Measurements from ENCODE around the gene ARAP3. TPM values are rescaled to one million over a fixed set of nuclear protein-coding genes. Genes with fewer than 3 reads are reported as not detected.

The ARAP3 gene
- total RNA-seq, 1 donor from 2014 or later, result 8.6 TPM

GRCh38 chr5:141649056-141649688 is 32.9 kb downstream of the ARAP3 start:
- Mint-ChIP-seq H3K4me3 (ENCODE audit: unreplicated experiment) (no peak overlapping the region), H3K9me3 (ENCODE audit: unreplicated experiment) (peaks cover 7% of the 10 kb centered on the region), H3K27ac (ENCODE audit: unreplicated experiment) (no peak overlapping the region), H3K36me3 (ENCODE audit: unreplicated experiment) (no peaks in the 10 kb centered on the region), H3K4me1 (ENCODE audit: low read depth, unreplicated experiment) (no peaks in the 10 kb centered on the region), H3K27me3 (ENCODE audit: unreplicated experiment) (peaks cover 6% of the 10 kb centered on the region)
- no peak for DNase-seq
- TF ChIP-seq, protein P1, sequence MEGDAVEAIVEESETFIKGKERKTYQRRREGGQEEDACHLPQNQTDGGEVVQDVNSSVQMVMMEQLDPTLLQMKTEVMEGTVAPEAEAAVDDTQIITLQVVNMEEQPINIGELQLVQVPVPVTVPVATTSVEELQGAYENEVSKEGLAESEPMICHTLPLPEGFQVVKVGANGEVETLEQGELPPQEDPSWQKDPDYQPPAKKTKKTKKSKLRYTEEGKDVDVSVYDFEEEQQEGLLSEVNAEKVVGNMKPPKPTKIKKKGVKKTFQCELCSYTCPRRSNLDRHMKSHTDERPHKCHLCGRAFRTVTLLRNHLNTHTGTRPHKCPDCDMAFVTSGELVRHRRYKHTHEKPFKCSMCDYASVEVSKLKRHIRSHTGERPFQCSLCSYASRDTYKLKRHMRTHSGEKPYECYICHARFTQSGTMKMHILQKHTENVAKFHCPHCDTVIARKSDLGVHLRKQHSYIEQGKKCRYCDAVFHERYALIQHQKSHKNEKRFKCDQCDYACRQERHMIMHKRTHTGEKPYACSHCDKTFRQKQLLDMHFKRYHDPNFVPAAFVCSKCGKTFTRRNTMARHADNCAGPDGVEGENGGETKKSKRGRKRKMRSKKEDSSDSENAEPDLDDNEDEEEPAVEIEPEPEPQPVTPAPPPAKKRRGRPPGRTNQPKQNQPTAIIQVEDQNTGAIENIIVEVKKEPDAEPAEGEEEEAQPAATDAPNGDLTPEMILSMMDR (IDR thresholded peaks at IDR 0.05; ENCODE audit: partially characterized antibody, unreplicated experiment), result no peak

GRCh38 chr5:141647851-141648250 is 34.2 kb downstream of the ARAP3 start:
- H3K4me3 Mint-ChIP-seq (ENCODE audit: unreplicated experiment), result no peak overlapping the region

GRCh38 chr5:141647242-141647641 is 34.8 kb downstream of the ARAP3 start:
- TF ChIP-seq, protein P1 (IDR thresholded peaks at IDR 0.05; ENCODE audit: partially characterized antibody, unreplicated experiment), result no peak
- peaks cover 5% of the 10 kb centered on the region for H3K9me3 Mint-ChIP-seq (ENCODE audit: unreplicated experiment)
- no peak overlapping the region for H3K4me3 Mint-ChIP-seq (ENCODE audit: unreplicated experiment)
- H3K27me3 Mint-ChIP-seq (ENCODE audit: unreplicated experiment), result peaks cover 6% of the 10 kb centered on the region
- H3K36me3 Mint-ChIP-seq (ENCODE audit: unreplicated experiment), result no peaks in the 10 kb centered on the region
- DNase-seq, result no peak
- H3K27ac Mint-ChIP-seq (ENCODE audit: unreplicated experiment), result no peak overlapping the region
- H3K4me1 Mint-ChIP-seq (ENCODE audit: low read depth, unreplicated experiment), result no peaks in the 10 kb centered on the region

More at GRCh38 chr5:141647851-141648250, 34.2 kb downstream of the ARAP3 start:
- DNase-seq, result no peak
- Mint-ChIP-seq H3K9me3 (ENCODE audit: unreplicated experiment) (peaks cover 7% of the 10 kb centered on the region), H3K27me3 (ENCODE audit: unreplicated experiment) (peaks cover 6% of the 10 kb centered on the region), H3K36me3 (ENCODE audit: unreplicated experiment) (no peaks in the 10 kb centered on the region), H3K27ac (ENCODE audit: unreplicated experiment) (no peak overlapping the region), H3K4me1 (ENCODE audit: low read depth, unreplicated experiment) (no peaks in the 10 kb centered on the region)
- TF ChIP-seq, protein P1 (IDR thresholded peaks at IDR 0.05; ENCODE audit: partially characterized antibody, unreplicated experiment), result no peak

GRCh38 chr5:141646026-141646425 is 36.0 kb downstream of the ARAP3 start:
- Mint-ChIP-seq H3K4me1 (ENCODE audit: low read depth, unreplicated experiment) (no peaks in the 10 kb centered on the region), H3K36me3 (ENCODE audit: unreplicated experiment) (no peaks in the 10 kb centered on the region)
- TF ChIP-seq, protein P1 (IDR thresholded peaks at IDR 0.05; ENCODE audit: partially characterized antibody, unreplicated experiment), result no peak

DNA sequence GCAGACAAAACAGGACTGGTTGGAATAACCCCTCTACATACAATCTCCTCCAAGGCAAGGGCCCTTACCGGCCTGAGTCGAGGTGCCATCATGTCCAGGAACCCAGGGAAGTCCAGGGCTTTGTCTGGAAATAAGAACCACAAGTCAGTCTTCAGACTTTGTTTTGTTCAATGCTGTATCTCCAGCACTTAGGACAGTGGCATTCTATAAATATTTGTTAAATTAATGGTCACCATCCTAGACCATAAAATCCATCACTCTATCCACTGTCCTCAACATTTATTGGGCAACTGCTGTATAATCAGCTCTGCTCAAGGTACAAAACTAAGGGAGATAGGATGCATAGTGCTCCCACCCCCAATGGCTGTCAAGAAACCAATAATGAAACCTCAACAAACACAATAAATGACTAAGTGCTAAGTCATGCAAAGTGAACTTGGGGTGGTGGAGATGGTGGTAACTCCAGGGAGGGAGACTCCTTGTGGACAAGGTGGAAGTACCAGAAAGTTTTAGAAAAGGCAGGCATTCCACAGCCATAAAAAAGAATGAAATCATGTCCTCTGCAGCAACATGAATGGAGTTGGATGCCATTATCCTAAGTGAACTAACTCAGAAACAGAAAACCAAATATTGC is 40.3 kb downstream of the ARAP3 start:
- TF ChIP-seq, protein P1 (IDR thresholded peaks at IDR 0.05; ENCODE audit: partially characterized antibody, unreplicated experiment), result no peak
- no peak overlapping the region for H3K27ac Mint-ChIP-seq (ENCODE audit: unreplicated experiment)
- H3K4me1 Mint-ChIP-seq (ENCODE audit: low read depth, unreplicated experiment), result no peaks in the 10 kb centered on the region
- H3K4me3 Mint-ChIP-seq (ENCODE audit: unreplicated experiment), result no peak overlapping the region
- no peaks in the 10 kb centered on the region for H3K36me3 Mint-ChIP-seq (ENCODE audit: unreplicated experiment)
- H3K27me3 Mint-ChIP-seq (ENCODE audit: unreplicated experiment), result peaks cover 6% of the 10 kb centered on the region
- no peaks in the 10 kb centered on the region for H3K9me3 Mint-ChIP-seq (ENCODE audit: unreplicated experiment)
- DNase-seq, result no peak

More at GRCh38 chr5:141646026-141646425, 36.0 kb downstream of the ARAP3 start:
- Mint-ChIP-seq H3K27me3 (ENCODE audit: unreplicated experiment) (peaks cover 6% of the 10 kb centered on the region), H3K27ac (ENCODE audit: unreplicated experiment) (no peak overlapping the region), H3K9me3 (ENCODE audit: unreplicated experiment) (peaks cover 5% of the 10 kb centered on the region), H3K4me3 (ENCODE audit: unreplicated experiment) (no peak overlapping the region)
- no peak for DNase-seq

Data from glutamatergic neuron (in vitro differentiated cells).